PFSK-1 (cell line): Measurements from ENCODE around the gene AGTPBP1.

Experiments used
- FOXP2 ChIP-seq: optimal IDR thresholded peaks from 2 replicates; pipeline ENCODE3; 2011; ENCODE audit warnings: borderline replicate concordance, control low read depth, inconsistent platforms; ENCODE audit not compliant: insufficient read depth; ENCODE audit errors: extremely low read length, extremely low read depth
- POLR2AphosphoS5 ChIP-seq: IDR thresholded peaks from 2 replicates; pipeline ENCODE4 v1.6.1; 2012; ENCODE audit warnings: low read depth, mild to moderate bottlenecking, control low read depth, low read length, moderate library complexity
- SIN3A ChIP-seq: IDR thresholded peaks from 2 replicates; pipeline ENCODE4 v1.6.1; 2012; ENCODE audit warnings: mild to moderate bottlenecking, low read length, moderate library complexity, borderline replicate concordance; ENCODE audit not compliant: insufficient read depth
- TAF1 ChIP-seq: IDR thresholded peaks from 2 replicates; pipeline ENCODE4 v1.6.1; 2012; ENCODE audit warnings: low read length, control low read depth, borderline replicate concordance; ENCODE audit not compliant: insufficient read depth
- TF ChIP-seq, protein P1 (sequence below), 2 experiments: IDR thresholded peaks; 2 replicates each; pipeline versions ENCODE4 v1.6.1 to v1.8.0; 2011 to 2012; ENCODE audit warnings: low read depth in 2 of 2, low read length in 2 of 2, control low read depth in 1 of 2, inconsistent platforms in 1 of 2, mild to moderate bottlenecking in 1 of 2, moderate library complexity in 1 of 2; ENCODE audit not compliant: insufficient read depth in 1 of 2

Gene AGTPBP1

GRCh38 chr9:85528607-85529006 lies 213.1 kb downstream of the AGTPBP1 start:
- TF ChIP-seq TAF1 (no peak), POLR2AphosphoS5 (no peak), FOXP2 (no peak), SIN3A (no peak)
- TF ChIP-seq, protein P1, sequence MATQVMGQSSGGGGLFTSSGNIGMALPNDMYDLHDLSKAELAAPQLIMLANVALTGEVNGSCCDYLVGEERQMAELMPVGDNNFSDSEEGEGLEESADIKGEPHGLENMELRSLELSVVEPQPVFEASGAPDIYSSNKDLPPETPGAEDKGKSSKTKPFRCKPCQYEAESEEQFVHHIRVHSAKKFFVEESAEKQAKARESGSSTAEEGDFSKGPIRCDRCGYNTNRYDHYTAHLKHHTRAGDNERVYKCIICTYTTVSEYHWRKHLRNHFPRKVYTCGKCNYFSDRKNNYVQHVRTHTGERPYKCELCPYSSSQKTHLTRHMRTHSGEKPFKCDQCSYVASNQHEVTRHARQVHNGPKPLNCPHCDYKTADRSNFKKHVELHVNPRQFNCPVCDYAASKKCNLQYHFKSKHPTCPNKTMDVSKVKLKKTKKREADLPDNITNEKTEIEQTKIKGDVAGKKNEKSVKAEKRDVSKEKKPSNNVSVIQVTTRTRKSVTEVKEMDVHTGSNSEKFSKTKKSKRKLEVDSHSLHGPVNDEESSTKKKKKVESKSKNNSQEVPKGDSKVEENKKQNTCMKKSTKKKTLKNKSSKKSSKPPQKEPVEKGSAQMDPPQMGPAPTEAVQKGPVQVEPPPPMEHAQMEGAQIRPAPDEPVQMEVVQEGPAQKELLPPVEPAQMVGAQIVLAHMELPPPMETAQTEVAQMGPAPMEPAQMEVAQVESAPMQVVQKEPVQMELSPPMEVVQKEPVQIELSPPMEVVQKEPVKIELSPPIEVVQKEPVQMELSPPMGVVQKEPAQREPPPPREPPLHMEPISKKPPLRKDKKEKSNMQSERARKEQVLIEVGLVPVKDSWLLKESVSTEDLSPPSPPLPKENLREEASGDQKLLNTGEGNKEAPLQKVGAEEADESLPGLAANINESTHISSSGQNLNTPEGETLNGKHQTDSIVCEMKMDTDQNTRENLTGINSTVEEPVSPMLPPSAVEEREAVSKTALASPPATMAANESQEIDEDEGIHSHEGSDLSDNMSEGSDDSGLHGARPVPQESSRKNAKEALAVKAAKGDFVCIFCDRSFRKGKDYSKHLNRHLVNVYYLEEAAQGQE (IDR thresholded peaks at IDR 0.05; ENCODE audit: insufficient read depth in 1 of 2, low read depth in 2 of 2, low read length in 2 of 2), result no peak

- TF ChIP-seq TAF1 (no peak), FOXP2 (no peak), POLR2AphosphoS5 (no peak), SIN3A (no peak)
- TF ChIP-seq, protein P1 (IDR thresholded peaks at IDR 0.05; ENCODE audit: insufficient read depth in 1 of 2, low read depth in 2 of 2, low read length in 2 of 2), result no peak
Measured at GRCh38 chr9:85528142-85528541, 213.6 kb downstream of the AGTPBP1 start.

GRCh38 chr9:85527331-85528020 lies 214.3 kb downstream of the AGTPBP1 start:
- TF ChIP-seq TAF1 (no peak), POLR2AphosphoS5 (no peak), FOXP2 (no peak), SIN3A (no peak)
- TF ChIP-seq, protein P1 (IDR thresholded peaks at IDR 0.05; ENCODE audit: insufficient read depth in 1 of 2, low read depth in 2 of 2, low read length in 2 of 2), result no peak

GRCh38 chr9:85524531-85524930 lies 217.2 kb downstream of the AGTPBP1 start:
- TF ChIP-seq POLR2AphosphoS5 (no peak), TAF1 (no peak), SIN3A (no peak), FOXP2 (no peak)
- TF ChIP-seq, protein P1 (IDR thresholded peaks at IDR 0.05; ENCODE audit: insufficient read depth in 1 of 2, low read depth in 2 of 2, low read length in 2 of 2), result no peak
